K562 (cell line): ENCODE measurements around the gene PDE2A. TPM values are rescaled to one million over a fixed set of nuclear protein-coding genes. Genes with fewer than 3 reads are reported as not detected.

ENCODE experiments used
- CHD2 ChIP-seq: IDR thresholded peaks from 2 replicates; pipeline ENCODE4 v1.6.1; 2011; ENCODE audit warnings: low read depth, low read length
- JUN ChIP-seq, 2 experiments: sonication (generic) in 1 of 2; formaldehyde crosslinking in 1 of 2; IDR thresholded peaks; 2 replicates each; pipeline versions ENCODE4 v1.6.1 to v1.8.0; 2012 to 2022; ENCODE audit warnings: borderline replicate concordance in 2 of 2, mild to moderate bottlenecking in 2 of 2, improper control_type of control experiment in 1 of 2, low read depth in 1 of 2, low read length in 1 of 2, missing genetic modification reagents in 1 of 2
- NR4A1 ChIP-seq, 2 experiments: fragments of 250-450 bp in 1 of 2; fragments of 450-650 bp in 1 of 2; sonication (Bioruptor Pico) in 1 of 2; IDR thresholded peaks; 2 replicates each; pipeline versions ENCODE4 v1.4.0 to v1.6.1; 2016 to 2020; ENCODE audit warnings: mild to moderate bottlenecking in 2 of 2, missing compliant biosample characterization in 1 of 2, missing genetic modification characterization in 1 of 2, moderate library complexity in 1 of 2
- POLR2A ChIP-seq: fragments of 450-650 bp; conservative IDR thresholded peaks from 2 replicates; pipeline ENCODE4 v1.6.1; 2016
- PTRF ChIP-seq: fragments of 450-650 bp; IDR thresholded peaks from 2 replicates; pipeline ENCODE4 v1.6.1; 2016; ENCODE audit warnings: mild to moderate bottlenecking, missing genetic modification characterization, missing compliant biosample characterization
- SMARCA5 ChIP-seq: fragments of 450-650 bp; IDR thresholded peaks from 2 replicates; pipeline ENCODE4 v1.6.1; 2016
- SP2 ChIP-seq: IDR thresholded peaks from 2 replicates; pipeline ENCODE4 v1.6.1; 2011; ENCODE audit warnings: mild to moderate bottlenecking, low read depth, low read length, moderate library complexity; ENCODE audit not compliant: poor library complexity, severe bottlenecking; ENCODE audit errors: extremely low read depth
- TCF3 ChIP-seq: sonication (generic); formaldehyde crosslinking; IDR thresholded peaks from 2 replicates; pipeline ENCODE4 v1.4.0; 2020; ENCODE audit warnings: mild to moderate bottlenecking, missing genetic modification reagents
- TEAD2 ChIP-seq: fragments of 450-650 bp; IDR thresholded peaks from 2 replicates; pipeline ENCODE4 v1.6.1; 2016; ENCODE audit warnings: missing genetic modification characterization, control low read depth, missing compliant biosample characterization
- UBTF ChIP-seq, 2 experiments: IDR thresholded peaks; 2 replicates each; pipeline ENCODE4 v1.6.1; 2012; ENCODE audit warnings: improper control_type of control experiment in 2 of 2, low read depth in 2 of 2, low read length in 2 of 2, borderline replicate concordance in 1 of 2
- WHSC1 ChIP-seq: IDR thresholded peaks from one replicate; pipeline ENCODE4 v1.6.1; 2012; ENCODE audit warnings: low read length, control low read depth, inconsistent platforms
- ZC3H8 ChIP-seq: fragments of 450-650 bp; IDR thresholded peaks from 2 replicates; pipeline ENCODE4 v1.6.1; 2017
- ZKSCAN3 ChIP-seq: fragments of 250-450 bp; sonication (Bioruptor Pico); IDR thresholded peaks from 2 replicates; pipeline ENCODE4 v1.4.0; 2020
- ZNF263 ChIP-seq: sonication (generic); formaldehyde crosslinking; IDR thresholded peaks from 2 replicates; pipeline ENCODE4 v1.8.0; 2022; ENCODE audit warnings: mild to moderate bottlenecking, missing genetic modification reagents, borderline replicate concordance
- ZNF316 ChIP-seq: fragments of 450-650 bp; IDR thresholded peaks from 2 replicates; pipeline ENCODE4 v1.6.1; 2016
- polyA plus RNA-seq, 8 experiments: library from polyadenylated mRNA; depleted of rRNA in 4 of 8; stranded (reverse) in 5 of 8; unstranded in 3 of 8; fragments of >200 nt; fragmentation: Nextera tagmentation in 2 of 8; fragmentation: Illumina TruSeq in 1 of 8; extraction: Ambion mirVana in 2 of 8; extraction: Trizol in 1 of 8; gene quantifications; 2 replicates each; pipeline versions ENCODE4 v1.2.1 to v1.2.3, GENCODE V29; 2011 to 2014; ENCODE audit warnings: inconsistent platforms in 1 of 8, missing spikeins in 1 of 8
- total RNA-seq, 7 experiments: library from RNA; depleted of rRNA in 6 of 7; stranded (reverse); fragments of >200 nt in 6 of 7; fragmentation: Illumina TruSeq in 2 of 7; extraction: Trizol in 2 of 7; gene quantifications; 2 replicates each; pipeline versions ENCODE4 v1.2.1 to v1.2.3, GENCODE V29; 2011 to 2021; ENCODE audit warnings: low replicate concordance in 1 of 7
- TF ChIP-seq, protein P1 (sequence below): fragments of 450-650 bp; IDR thresholded peaks from 2 replicates; pipeline ENCODE4 v1.6.1; 2016; ENCODE audit warnings: low read depth
- TF ChIP-seq, protein P2 (sequence below): fragments of 450-650 bp; formaldehyde crosslinking; IDR thresholded peaks from 2 replicates; pipeline ENCODE4 v1.4.0; 2022; ENCODE audit warnings: missing genetic modification characterization

PDE2A gene
- total and polyA plus RNA-seq, 9 of the 15 experiments (the other 6 are each of a cell fraction or from before 2014, with no cell fraction given), result 0.07 to 15.2 (median 1.6) TPM; not detected in 1

DNA sequence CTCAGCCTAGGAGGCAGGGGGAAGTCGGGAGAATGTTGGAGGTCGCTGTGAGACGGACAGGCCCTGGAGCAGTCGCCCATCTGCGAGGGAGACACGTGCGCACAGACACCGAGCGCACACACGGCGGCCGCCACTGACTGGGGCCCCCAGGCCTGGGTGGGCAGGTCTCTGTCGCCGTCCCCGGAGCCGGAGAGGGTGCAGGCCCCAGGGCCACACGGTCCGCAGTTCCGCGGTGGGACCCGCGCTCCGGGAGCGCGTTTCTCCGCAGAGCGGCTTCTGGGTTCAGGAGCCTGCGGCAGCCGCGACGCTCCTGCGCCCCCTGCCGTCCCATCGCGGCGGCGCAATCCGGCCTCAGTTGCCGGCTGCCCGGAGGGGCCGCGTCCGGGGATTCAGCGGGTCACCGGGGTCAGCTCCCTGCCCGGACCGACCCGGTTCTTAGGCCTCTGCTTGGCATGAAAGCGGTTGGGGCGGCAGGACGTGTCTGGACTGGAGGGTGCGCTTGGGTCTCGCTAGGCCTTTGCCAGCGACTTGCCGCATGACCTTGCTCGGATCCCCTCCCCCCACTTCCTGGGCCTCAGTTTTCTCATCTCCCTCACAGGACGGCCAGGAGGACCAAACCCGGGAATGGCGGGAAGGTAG is 31.2 kb downstream of the PDE2A start (continued):
- TF ChIP-seq, protein P1, sequence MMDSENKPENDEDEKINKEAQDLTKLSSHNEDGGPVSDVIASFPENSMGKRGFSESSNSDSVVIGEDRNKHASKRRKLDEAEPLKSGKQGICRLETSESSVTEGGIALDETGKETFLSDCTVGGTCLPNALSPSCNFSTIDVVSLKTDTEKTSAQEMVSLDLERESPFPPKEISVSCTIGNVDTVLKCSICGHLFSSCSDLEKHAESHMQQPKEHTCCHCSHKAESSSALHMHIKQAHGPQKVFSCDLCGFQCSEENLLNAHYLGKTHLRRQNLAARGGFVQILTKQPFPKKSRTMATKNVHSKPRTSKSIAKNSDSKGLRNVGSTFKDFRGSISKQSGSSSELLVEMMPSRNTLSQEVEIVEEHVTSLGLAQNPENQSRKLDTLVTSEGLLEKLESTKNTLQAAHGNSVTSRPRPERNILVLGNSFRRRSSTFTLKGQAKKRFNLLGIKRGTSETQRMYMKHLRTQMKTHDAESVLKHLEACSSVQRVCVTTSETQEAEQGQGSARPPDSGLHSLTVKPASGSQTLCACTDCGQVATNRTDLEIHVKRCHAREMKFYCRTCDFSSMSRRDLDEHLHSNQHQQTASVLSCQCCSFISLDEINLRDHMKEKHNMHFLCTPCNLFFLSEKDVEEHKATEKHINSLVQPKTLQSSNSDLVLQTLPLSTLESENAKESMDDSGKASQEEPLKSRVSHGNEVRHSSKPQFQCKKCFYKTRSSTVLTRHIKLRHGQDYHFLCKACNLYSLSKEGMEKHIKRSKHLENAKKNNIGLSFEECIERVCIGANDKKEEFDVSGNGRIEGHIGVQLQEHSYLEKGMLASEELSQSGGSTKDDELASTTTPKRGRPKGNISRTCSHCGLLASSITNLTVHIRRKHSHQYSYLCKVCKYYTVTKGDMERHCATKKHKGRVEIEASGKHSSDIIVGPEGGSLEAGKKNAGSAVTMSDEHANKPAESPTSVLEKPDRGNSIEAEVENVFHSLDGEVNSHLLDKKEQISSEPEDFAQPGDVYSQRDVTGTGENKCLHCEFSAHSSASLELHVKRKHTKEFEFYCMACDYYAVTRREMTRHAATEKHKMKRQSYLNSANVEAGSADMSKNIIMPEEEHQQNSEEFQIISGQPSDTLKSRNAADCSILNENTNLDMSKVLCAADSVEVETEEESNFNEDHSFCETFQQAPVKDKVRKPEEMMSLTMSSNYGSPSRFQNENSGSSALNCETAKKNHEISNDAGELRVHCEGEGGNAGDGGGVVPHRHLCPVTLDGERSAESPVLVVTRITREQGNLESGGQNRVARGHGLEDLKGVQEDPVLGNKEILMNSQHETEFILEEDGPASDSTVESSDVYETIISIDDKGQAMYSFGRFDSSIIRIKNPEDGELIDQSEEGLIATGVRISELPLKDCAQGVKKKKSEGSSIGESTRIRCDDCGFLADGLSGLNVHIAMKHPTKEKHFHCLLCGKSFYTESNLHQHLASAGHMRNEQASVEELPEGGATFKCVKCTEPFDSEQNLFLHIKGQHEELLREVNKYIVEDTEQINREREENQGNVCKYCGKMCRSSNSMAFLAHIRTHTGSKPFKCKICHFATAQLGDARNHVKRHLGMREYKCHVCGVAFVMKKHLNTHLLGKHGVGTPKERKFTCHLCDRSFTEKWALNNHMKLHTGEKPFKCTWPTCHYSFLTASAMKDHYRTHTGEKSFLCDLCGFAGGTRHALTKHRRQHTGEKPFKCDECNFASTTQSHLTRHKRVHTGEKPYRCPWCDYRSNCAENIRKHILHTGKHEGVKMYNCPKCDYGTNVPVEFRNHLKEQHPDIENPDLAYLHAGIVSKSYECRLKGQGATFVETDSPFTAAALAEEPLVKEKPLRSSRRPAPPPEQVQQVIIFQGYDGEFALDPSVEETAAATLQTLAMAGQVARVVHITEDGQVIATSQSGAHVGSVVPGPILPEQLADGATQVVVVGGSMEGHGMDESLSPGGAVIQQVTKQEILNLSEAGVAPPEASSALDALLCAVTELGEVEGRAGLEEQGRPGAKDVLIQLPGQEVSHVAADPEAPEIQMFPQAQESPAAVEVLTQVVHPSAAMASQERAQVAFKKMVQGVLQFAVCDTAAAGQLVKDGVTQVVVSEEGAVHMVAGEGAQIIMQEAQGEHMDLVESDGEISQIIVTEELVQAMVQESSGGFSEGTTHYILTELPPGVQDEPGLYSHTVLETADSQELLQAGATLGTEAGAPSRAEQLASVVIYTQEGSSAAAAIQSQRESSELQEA, result no peak
- TF ChIP-seq UBTF (IDR thresholded peaks at IDR 0.05; ENCODE audit: borderline replicate concordance in 1 of 2, low read depth in 2 of 2, low read length in 2 of 2) (peak; percentile 63 to 80; a peak in 3 of 4 replicates), JUN (IDR thresholded peaks at IDR 0.05; ENCODE audit: borderline replicate concordance, low read depth, low read length) (no peak), JUN (CRISPR knock-in tag; IDR thresholded peaks at IDR 0.05; ENCODE audit: borderline replicate concordance) (no peak), PTRF (tag) (no peak), SMARCA5 (no peak), ZC3H8 (no peak), ZNF263 (peak; percentile 42; the same call in 1 of the 2 replicates), CHD2 (no peak), TEAD2 (tag) (no peak), SP2 (no peak), ZKSCAN3 (CRISPR knock-in tag) (no peak), NR4A1 (CRISPR knock-in tag; IDR thresholded peaks at IDR 0.05) (no peak), NR4A1 (tag; IDR thresholded peaks at IDR 0.05) (no peak), ZNF316 (no peak), WHSC1 (no peak), TCF3 (no peak; the same call in 1 of the 2 replicates), POLR2A (no peak)
- TF ChIP-seq, protein P2, sequence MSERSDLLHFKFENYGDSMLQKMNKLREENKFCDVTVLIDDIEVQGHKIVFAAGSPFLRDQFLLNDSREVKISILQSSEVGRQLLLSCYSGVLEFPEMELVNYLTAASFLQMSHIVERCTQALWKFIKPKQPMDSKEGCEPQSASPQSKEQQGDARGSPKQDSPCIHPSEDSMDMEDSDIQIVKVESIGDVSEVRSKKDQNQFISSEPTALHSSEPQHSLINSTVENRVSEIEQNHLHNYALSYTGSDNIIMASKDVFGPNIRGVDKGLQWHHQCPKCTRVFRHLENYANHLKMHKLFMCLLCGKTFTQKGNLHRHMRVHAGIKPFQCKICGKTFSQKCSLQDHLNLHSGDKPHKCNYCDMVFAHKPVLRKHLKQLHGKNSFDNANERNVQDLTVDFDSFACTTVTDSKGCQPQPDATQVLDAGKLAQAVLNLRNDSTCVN (CRISPR knock-in tag), result no peak
